ENCODE measurements around the gene ACSL4.
"Not testable (repeated sequence)": the region's sequence is repeated elsewhere in the genome, so short reads cannot be mapped to it uniquely, and the experiment has no call there.

The ACSL4 gene

DNA sequence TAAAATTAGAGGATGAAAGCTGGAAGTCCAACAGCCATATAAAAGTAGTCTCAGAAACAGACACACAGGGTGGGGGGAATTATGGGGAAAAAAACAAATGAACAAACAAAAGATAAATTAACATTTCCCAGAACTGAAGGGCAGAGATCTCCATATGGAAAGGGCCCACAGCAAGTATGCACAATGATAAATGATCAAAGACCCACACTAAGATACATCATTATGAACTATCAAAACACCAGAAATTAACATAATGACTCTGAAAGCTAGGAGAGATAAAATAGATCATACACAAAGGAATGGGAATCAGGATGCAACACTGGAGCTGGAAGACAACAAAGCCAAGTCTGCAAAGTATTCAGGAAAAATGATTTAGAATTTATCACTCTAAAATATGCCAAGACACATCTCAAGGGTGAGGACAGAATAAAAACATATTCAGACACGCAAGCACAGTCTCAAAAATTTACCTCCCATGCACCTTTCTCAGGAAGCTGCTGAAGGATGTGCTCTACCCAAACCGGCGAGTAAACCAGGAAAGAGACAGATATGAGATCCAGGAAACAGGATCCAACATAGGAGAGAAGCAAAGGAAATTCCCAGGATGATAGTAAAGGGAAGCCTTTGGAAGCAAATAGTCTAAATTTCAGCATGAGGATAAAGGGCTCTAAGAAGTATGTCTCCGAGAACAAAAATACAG is 77.4 kb downstream of the ACSL4 start:
- Histone ChIP-seq H3K4me2 (ENCODE audit: low read length) (no peak overlapping the region), H3K36me3 (ENCODE audit: control insufficient read depth, low read length) (peaks cover 45% of the 10 kb centered on the region), H3K27me3 (ENCODE audit: control insufficient read depth, low read length) (no peaks in the 10 kb centered on the region), H3K27ac (ENCODE audit: low read depth, low read length) (no peak overlapping the region), H3K9me3 (ENCODE audit: control insufficient read depth, insufficient read depth, low read length) (no peaks in the 10 kb centered on the region), H3F3A (ENCODE audit: control insufficient read depth, insufficient read depth) (no peaks in the 10 kb centered on the region), H3K4me1 (ENCODE audit: control insufficient read depth, low read length) (no peaks in the 10 kb centered on the region), H3K9me2 (replicated peaks; ENCODE audit: control insufficient read depth, low read length) (no peaks in the 10 kb centered on the region), H4K20me1 (ENCODE audit: control insufficient read depth, insufficient read depth, low read depth, low read length) (no peaks in the 10 kb centered on the region), H3K79me2 (ENCODE audit: control insufficient read depth, low read length) (no peaks in the 10 kb centered on the region), H3K4me3 (ENCODE audit: low read length) (no peak overlapping the region)
- TF ChIP-seq, protein P1, sequence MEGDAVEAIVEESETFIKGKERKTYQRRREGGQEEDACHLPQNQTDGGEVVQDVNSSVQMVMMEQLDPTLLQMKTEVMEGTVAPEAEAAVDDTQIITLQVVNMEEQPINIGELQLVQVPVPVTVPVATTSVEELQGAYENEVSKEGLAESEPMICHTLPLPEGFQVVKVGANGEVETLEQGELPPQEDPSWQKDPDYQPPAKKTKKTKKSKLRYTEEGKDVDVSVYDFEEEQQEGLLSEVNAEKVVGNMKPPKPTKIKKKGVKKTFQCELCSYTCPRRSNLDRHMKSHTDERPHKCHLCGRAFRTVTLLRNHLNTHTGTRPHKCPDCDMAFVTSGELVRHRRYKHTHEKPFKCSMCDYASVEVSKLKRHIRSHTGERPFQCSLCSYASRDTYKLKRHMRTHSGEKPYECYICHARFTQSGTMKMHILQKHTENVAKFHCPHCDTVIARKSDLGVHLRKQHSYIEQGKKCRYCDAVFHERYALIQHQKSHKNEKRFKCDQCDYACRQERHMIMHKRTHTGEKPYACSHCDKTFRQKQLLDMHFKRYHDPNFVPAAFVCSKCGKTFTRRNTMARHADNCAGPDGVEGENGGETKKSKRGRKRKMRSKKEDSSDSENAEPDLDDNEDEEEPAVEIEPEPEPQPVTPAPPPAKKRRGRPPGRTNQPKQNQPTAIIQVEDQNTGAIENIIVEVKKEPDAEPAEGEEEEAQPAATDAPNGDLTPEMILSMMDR (IDR thresholded peaks at IDR 0.05; ENCODE audit: low read depth, low read length, poor library complexity, severe bottlenecking), result no peak
- TF ChIP-seq EZH2phosphoT487 (IDR thresholded peaks at IDR 0.05; ENCODE audit: borderline replicate concordance, low read length), result no peak

DNA sequence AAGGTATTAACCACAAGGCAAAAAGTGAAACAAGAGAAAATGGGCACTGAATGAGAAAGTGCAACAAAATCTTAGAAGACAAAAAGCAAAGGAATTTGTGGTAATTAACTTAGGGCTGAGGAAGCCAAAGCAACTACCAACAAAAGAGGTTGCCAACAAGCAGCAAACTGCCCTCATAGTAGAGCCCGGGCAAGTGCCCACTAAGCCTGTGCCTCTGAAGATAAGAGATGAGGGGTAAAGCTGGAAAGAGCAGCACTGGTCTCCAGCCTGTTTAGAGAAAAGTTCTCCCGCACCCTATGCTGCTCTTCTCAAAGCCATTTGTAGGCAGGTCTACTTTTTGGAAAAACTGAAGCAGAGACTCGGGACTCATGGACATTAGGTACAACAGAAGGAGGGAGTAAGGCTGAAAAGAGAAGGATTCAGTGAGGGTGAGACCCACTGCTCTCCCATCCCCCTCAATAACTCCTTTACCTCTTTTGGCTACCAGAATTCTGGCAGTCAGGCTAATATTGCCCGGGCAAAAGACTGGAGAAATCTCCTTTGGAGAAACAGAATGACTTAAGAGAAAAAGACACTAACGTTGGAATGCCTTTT is 78.4 kb downstream of the ACSL4 start:
- TF ChIP-seq, protein P1 (IDR thresholded peaks at IDR 0.05; ENCODE audit: low read depth, low read length, poor library complexity, severe bottlenecking), result no peak
- no peak for TF ChIP-seq EZH2phosphoT487 (IDR thresholded peaks at IDR 0.05; ENCODE audit: borderline replicate concordance, low read length)
- Histone ChIP-seq H3F3A (ENCODE audit: control insufficient read depth, insufficient read depth) (no peaks in the 10 kb centered on the region), H3K4me3 (ENCODE audit: low read length) (no peak overlapping the region), H3K9me3 (ENCODE audit: control insufficient read depth, insufficient read depth, low read length) (no peaks in the 10 kb centered on the region), H3K79me2 (ENCODE audit: control insufficient read depth, low read length) (no peaks in the 10 kb centered on the region), H3K9me2 (replicated peaks; ENCODE audit: control insufficient read depth, low read length) (no peaks in the 10 kb centered on the region), H3K4me1 (ENCODE audit: control insufficient read depth, low read length) (no peaks in the 10 kb centered on the region), H3K27ac (ENCODE audit: low read depth, low read length) (no peak overlapping the region), H4K20me1 (ENCODE audit: control insufficient read depth, insufficient read depth, low read depth, low read length) (no peaks in the 10 kb centered on the region), H3K4me2 (ENCODE audit: low read length) (no peak overlapping the region), H3K27me3 (ENCODE audit: control insufficient read depth, low read length) (no peaks in the 10 kb centered on the region), H3K36me3 (ENCODE audit: control insufficient read depth, low read length) (peaks cover 35% of the 10 kb centered on the region)

DNA sequence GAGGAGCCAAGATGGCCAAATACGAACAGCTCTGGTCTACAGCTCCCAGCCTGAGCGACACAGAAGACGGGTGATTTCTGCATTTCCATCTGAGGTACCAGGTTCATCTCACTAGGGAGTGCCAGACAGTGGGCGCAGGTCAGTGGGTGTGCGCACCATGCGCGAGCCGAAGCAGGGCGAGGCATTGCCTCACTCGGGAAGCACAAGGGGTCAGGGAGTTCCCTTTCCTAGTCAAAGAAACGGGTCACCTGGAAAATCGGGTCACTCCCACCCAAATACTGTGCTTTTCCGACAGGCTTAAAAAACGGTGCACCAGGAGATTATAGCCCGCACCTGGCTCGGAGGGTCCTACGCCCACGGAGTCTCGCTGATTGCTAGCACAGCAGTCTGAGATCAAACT is 88.4 kb downstream of the ACSL4 start:
- H3K79me2 ChIP-seq (ENCODE audit: control insufficient read depth, low read length); H3K27ac ChIP-seq (ENCODE audit: low read depth, low read length): not testable (repeated sequence)

DNA sequence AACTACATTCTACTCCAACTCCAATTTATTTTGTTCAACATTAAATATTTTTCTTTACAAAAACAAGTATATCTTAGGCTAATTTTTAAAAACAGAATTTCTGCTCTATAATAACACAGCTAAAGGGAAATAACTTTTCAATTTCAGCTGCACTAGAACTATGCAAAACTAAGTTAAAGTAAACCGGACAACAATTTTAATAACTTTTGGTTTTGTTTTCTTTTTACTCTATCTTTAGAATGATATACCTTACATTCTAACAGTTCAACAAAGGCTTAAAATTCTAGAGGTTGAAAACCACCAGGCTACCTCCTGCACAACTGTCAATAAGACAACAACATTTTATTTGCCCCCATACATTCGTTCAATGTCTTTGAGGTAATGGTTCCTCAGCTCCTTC is 89.4 kb downstream of the ACSL4 start:
- TF ChIP-seq EZH2phosphoT487 (IDR thresholded peaks at IDR 0.05; ENCODE audit: borderline replicate concordance, low read length), result no peak
- TF ChIP-seq, protein P1 (IDR thresholded peaks at IDR 0.05; ENCODE audit: low read depth, low read length, poor library complexity, severe bottlenecking), result no peak
- no peaks in the 10 kb centered on the region for H3K4me1 ChIP-seq (ENCODE audit: control insufficient read depth, low read length)
- H3K36me3 ChIP-seq (ENCODE audit: control insufficient read depth, low read length), result peaks cover 3% of the 10 kb centered on the region; the same call in 1 of the 2 replicates
- H3K79me2 ChIP-seq (ENCODE audit: control insufficient read depth, low read length), result no peaks in the 10 kb centered on the region
- H3F3A ChIP-seq (ENCODE audit: control insufficient read depth, insufficient read depth), result no peaks in the 10 kb centered on the region
- no peak overlapping the region for H3K27ac ChIP-seq (ENCODE audit: low read depth, low read length)
- H3K4me2 ChIP-seq (ENCODE audit: low read length), result no peak overlapping the region
- no peak overlapping the region for H3K4me3 ChIP-seq (ENCODE audit: low read length)
- no peaks in the 10 kb centered on the region for H3K9me2 ChIP-seq (replicated peaks; ENCODE audit: control insufficient read depth, low read length)
- no peaks in the 10 kb centered on the region for H4K20me1 ChIP-seq (ENCODE audit: control insufficient read depth, insufficient read depth, low read depth, low read length)
- no peaks in the 10 kb centered on the region for H3K27me3 ChIP-seq (ENCODE audit: control insufficient read depth, low read length)
- H3K9me3 ChIP-seq (ENCODE audit: control insufficient read depth, insufficient read depth, low read length), result no peaks in the 10 kb centered on the region

More for the DNA sequence above, 88.4 kb downstream of the ACSL4 start:
- not testable (repeated sequence) for H3K4me2 ChIP-seq (ENCODE audit: low read length); H3F3A ChIP-seq (ENCODE audit: control insufficient read depth, insufficient read depth); H3K36me3 ChIP-seq (ENCODE audit: control insufficient read depth, low read length); H3K27me3 ChIP-seq (ENCODE audit: control insufficient read depth, low read length); H4K20me1 ChIP-seq (ENCODE audit: control insufficient read depth, insufficient read depth, low read depth, low read length); H3K4me1 ChIP-seq (ENCODE audit: control insufficient read depth, low read length); H3K4me3 ChIP-seq (ENCODE audit: low read length); H3K9me2 ChIP-seq (replicated peaks; ENCODE audit: control insufficient read depth, low read length); H3K9me3 ChIP-seq (ENCODE audit: control insufficient read depth, insufficient read depth, low read length)

All from DOHH2 (cell line).